Measurements from ENCODE around the gene CSNK1G1.

GRCh38 chr15:64213646-64214045 is 142.3 kb downstream of the CSNK1G1 start:
- TF ChIP-seq CTCF (IDR thresholded peaks at IDR 0.05): no peak
- no peak for TF ChIP-seq RXRA (IDR thresholded peaks at IDR 0.05; ENCODE audit: borderline replicate concordance, low read depth)
- TF ChIP-seq EP300 (IDR thresholded peaks at IDR 0.05; ENCODE audit: borderline replicate concordance in 1 of 2, low read depth in 1 of 2, low read length in 1 of 2): no peak

Data from SK-N-SH (cell line).